Left lung (tissue), 10 donors: ENCODE results near the gene ABRACL. TPM values are rescaled to one million over a fixed set of nuclear protein-coding genes. Genes with fewer than 3 reads are reported as not detected.
A peak's percentile ranks its signal among the peaks of the same experiment; 100 is the strongest.
"Not testable (repeated sequence)": the region's sequence is repeated elsewhere in the genome, so short reads cannot be mapped to it uniquely, and the experiment has no call there.

Experiments used
- ATAC-seq: fragments of 200-7000 bp; cut with Tn5 transposase; one replicate; pipeline ENCODE4 v1.9.1; 2020; ENCODE audit warnings: moderate library complexity
- DNase-seq, 4 donors: peaks; one replicate each; pipeline ENCODE4 v3.0.0-alpha.2; 2013 to 2020
- H3K27ac ChIP-seq, 2 donors: fragments of 200-600 bp; sonication (generic) in 1 of 2; one replicate each; pipeline versions ENCODE4 v1.5.0 to v1.8.0; 2020 to 2021
- H3K27me3 ChIP-seq, 2 donors: fragments of 200-600 bp; sonication (generic) in 1 of 2; one replicate each; pipeline versions ENCODE4 v1.5.0 to v1.8.0; 2020 to 2021
- H3K36me3 ChIP-seq, 2 donors: fragments of 200-600 bp; sonication (generic) in 1 of 2; one replicate each; pipeline versions ENCODE4 v1.5.0 to v1.8.0; 2020 to 2021
- H3K4me1 ChIP-seq, 2 donors: fragments of 200-600 bp; one replicate each; pipeline ENCODE4 v1.8.0; 2021
- H3K4me3 ChIP-seq, 2 donors: fragments of 200-600 bp; sonication (generic) in 1 of 2; one replicate each; pipeline versions ENCODE4 v1.5.0 to v1.8.0; 2020 to 2021; ENCODE audit warnings: mild to moderate bottlenecking in 1 of 2
- H3K9me3 ChIP-seq, 2 donors: fragments of 200-600 bp; sonication (generic) in 1 of 2; one replicate each; pipeline versions ENCODE4 v1.5.0 to v1.8.0; 2020 to 2021
- intact Hi-C, 2 donors: fragments of 100-400 bp; cut with DNase I; formaldehyde crosslinking; loops; one replicate each; pipeline versions ENCODE4 v1.11.2 to v1.14.2; 2022
- polyA plus RNA-seq, 6 donors: library from polyadenylated mRNA; unstranded; fragments of 120-200 nt; gene quantifications; one replicate each; pipeline ENCODE4 v1.2.1, GENCODE V29; 2013; ENCODE audit not compliant: insufficient read length in 6 of 6
- total RNA-seq, 2 donors: library from RNA; stranded (reverse); fragmentation: NEBNext Ultra II Directional; extraction: Animal tissue kit (Norgen Biotek cat#: 25700); gene quantifications; one replicate each; pipeline ENCODE4 v1.2.1, GENCODE V29; 2021
- TF ChIP-seq, protein P1 (sequence below), 2 donors: fragments of 200-600 bp; sonication (generic) in 1 of 2; IDR thresholded peaks; one replicate each; pipeline versions ENCODE4 v1.5.0 to v1.8.0; 2021; ENCODE audit warnings: antibody characterized with exemption in 2 of 2
- donor health status: DM: no; HTN: yes; CAD: no.
- donor health status: DM: no; HTN: no; CAD: no.

ABRACL gene
- total and polyA plus RNA-seq, 8 donors, result 26.0 to 40.2 (median 30.2) TPM

DNA sequence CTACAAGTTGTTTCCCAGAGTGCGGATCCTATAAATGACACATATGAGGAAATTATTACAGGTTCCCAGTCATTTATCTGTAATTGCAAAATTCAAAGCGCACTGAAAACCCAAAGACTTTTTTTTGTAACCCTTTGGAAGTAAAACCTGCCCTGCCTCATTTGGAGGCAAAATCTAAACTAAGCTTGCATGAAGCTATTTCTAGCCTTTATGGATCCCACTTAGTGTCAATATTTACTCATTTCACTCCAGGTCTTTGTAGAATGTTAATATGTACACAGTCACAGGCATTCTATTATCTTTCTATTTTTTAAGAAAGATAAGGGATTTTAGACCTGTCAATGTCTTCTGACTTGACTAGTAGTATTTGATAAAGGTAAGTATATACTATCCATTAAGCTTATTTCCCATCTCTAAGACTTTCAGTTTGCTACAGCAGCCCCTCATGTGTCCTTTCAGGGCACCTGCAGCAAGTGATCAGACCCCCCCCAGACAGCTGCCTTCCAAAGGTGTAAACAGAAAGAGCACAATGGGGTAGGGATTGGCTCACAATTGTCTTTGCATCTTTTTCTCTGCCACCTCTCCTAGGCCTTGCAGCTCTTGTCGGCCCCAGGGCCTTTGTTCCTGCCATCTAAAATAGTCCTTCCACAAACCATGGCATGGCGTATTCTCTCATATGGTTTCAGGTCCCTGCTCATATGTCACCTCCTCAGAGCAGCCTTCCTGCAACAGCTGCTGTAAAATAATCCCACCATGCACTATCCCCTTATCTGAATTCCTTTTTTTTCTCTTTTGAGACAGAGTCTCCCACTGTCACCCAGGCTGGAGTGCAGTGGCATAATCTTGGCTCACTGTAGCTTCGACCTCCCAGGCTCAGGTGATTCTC is 39.2 kb upstream of the ABRACL start:
- intact Hi-C loops, result loop anchor here in 1 of 2 donors (5.0 kb wide), 1 partner anchor 167 kb away; no protein-coding TSS in a partner anchor
- no peaks in the 10 kb centered on the region for H3K27me3 ChIP-seq
- H3K36me3 ChIP-seq, result no peaks in the 10 kb centered on the region
- TF ChIP-seq, protein P1, sequence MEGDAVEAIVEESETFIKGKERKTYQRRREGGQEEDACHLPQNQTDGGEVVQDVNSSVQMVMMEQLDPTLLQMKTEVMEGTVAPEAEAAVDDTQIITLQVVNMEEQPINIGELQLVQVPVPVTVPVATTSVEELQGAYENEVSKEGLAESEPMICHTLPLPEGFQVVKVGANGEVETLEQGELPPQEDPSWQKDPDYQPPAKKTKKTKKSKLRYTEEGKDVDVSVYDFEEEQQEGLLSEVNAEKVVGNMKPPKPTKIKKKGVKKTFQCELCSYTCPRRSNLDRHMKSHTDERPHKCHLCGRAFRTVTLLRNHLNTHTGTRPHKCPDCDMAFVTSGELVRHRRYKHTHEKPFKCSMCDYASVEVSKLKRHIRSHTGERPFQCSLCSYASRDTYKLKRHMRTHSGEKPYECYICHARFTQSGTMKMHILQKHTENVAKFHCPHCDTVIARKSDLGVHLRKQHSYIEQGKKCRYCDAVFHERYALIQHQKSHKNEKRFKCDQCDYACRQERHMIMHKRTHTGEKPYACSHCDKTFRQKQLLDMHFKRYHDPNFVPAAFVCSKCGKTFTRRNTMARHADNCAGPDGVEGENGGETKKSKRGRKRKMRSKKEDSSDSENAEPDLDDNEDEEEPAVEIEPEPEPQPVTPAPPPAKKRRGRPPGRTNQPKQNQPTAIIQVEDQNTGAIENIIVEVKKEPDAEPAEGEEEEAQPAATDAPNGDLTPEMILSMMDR (IDR thresholded peaks at IDR 0.05), result no peak
- no peak overlapping the region for H3K4me3 ChIP-seq
- ATAC-seq (no peak), DNase-seq (no peak)
- no peak overlapping the region for H3K27ac ChIP-seq
- no peaks in the 10 kb centered on the region for H3K9me3 ChIP-seq
- H3K4me1 ChIP-seq, result peaks cover 10 to 30% of the 10 kb centered on the region in 2 donors

GRCh38 chr6:138991206-138991605 is 37.3 kb upstream of the ABRACL start:
- Histone ChIP-seq H3K9me3 (no peaks in the 10 kb centered on the region), H3K36me3 (no peaks in the 10 kb centered on the region), H3K4me3 (no peak overlapping the region), H3K4me1 (peaks cover 7 to 13% of the 10 kb centered on the region in 2 donors), H3K27me3 (no peaks in the 10 kb centered on the region), H3K27ac (no peak overlapping the region)
- ATAC-seq, result no peak
- intact Hi-C loops, result no loop called here
- DNase-seq, result no peak
- TF ChIP-seq, protein P1 (IDR thresholded peaks at IDR 0.05), result no peak

DNA sequence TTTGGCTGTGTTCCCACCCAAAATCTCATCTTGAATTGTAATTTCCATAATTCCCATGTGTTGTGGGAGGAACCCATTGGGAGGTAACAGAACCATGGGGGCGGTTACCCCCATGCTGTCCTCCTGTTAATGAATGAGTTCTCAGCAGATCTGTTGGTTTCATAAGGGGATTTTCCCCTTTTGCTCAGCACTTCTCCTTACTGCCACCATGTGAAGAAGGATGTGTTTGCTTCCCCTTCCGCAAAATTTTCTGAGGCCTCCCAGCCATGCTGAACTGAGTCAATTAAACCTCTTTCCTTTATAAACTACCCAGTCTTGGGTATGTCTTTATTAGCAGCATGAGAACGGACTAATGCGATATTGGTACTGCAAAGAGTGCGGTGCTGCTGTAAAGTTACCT is 35.6 kb upstream of the ABRACL start:
- H3K27me3 ChIP-seq, ATAC-seq, H3K4me3 ChIP-seq, H3K27ac ChIP-seq, H3K9me3 ChIP-seq, H3K36me3 ChIP-seq, H3K4me1 ChIP-seq, DNase-seq, intact Hi-C loops: not testable (repeated sequence)

GRCh38 chr6:138993410-138993809 is 35.1 kb upstream of the ABRACL start:
- H3K4me1 ChIP-seq, ATAC-seq, H3K9me3 ChIP-seq, H3K27me3 ChIP-seq, DNase-seq, H3K27ac ChIP-seq, H3K4me3 ChIP-seq, intact Hi-C loops, H3K36me3 ChIP-seq: not testable (repeated sequence)

DNA sequence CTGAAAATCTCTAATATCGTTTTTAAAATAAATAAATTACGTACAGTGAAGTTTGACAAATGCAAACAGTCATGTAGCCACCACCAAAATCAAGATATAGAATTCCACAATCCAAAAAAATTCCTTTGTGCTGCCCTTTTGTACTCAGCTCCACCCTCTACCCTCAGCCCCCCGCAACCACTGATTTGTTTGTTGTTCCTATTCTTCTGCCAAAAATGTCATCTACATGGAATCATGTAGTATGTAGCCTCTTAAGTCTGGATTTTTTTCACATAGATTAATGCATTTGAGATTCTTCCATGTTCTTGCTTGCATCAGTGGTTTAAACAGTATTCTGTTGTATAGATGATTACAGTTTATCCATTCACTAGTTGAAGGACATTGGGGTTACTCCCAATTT is 32.0 kb upstream of the ABRACL start:
- no peaks in the 10 kb centered on the region for H3K9me3 ChIP-seq
- no peak overlapping the region for H3K4me3 ChIP-seq
- ATAC-seq (peak; percentile 77), DNase-seq (no peak)
- H3K4me1 ChIP-seq, result no peaks in the 10 kb centered on the region
- H3K36me3 ChIP-seq, result no peaks in the 10 kb centered on the region
- intact Hi-C loops, result no loop called here
- TF ChIP-seq, protein P1 (IDR thresholded peaks at IDR 0.05), result no peak
- no peak overlapping the region for H3K27ac ChIP-seq
- no peaks in the 10 kb centered on the region for H3K27me3 ChIP-seq

DNA sequence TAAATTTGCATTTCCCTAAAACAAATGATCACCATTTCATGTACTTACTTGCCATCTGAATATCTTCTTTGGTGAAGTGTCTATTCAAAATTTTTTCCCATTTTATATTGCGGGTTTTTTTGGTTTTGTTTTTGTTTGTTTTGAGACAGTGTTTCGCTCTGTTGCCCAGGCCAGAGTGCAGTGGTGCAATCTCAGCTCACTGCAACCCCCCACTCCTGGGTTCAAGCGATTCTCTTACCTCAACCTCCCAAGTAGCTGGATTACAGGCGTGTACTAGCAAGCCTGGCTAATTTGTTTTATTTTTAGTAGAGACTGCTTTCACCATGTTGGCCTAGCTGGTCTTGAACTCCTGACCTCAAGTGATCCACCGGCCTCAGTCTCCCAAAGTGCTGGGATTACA is 31.4 kb upstream of the ABRACL start:
- no peaks in the 10 kb centered on the region for H3K27me3 ChIP-seq
- no peak overlapping the region for H3K4me3 ChIP-seq
- H3K4me1 ChIP-seq, result no peaks in the 10 kb centered on the region
- no peaks in the 10 kb centered on the region for H3K9me3 ChIP-seq
- H3K36me3 ChIP-seq, result no peaks in the 10 kb centered on the region
- ATAC-seq (no peak), DNase-seq (no peak)
- TF ChIP-seq, protein P1 (IDR thresholded peaks at IDR 0.05), result no peak
- intact Hi-C loops, result no loop called here
- H3K27ac ChIP-seq, result no peak overlapping the region
